AG08396 (cell line): ENCODE data around the gene AHRR.

ENCODE experiments used
- DNase-seq: peaks from one replicate; pipeline ENCODE4 v3.0.0; 2012; ENCODE audit warnings: low spot score, mixed read lengths

The AHRR gene

DNA sequence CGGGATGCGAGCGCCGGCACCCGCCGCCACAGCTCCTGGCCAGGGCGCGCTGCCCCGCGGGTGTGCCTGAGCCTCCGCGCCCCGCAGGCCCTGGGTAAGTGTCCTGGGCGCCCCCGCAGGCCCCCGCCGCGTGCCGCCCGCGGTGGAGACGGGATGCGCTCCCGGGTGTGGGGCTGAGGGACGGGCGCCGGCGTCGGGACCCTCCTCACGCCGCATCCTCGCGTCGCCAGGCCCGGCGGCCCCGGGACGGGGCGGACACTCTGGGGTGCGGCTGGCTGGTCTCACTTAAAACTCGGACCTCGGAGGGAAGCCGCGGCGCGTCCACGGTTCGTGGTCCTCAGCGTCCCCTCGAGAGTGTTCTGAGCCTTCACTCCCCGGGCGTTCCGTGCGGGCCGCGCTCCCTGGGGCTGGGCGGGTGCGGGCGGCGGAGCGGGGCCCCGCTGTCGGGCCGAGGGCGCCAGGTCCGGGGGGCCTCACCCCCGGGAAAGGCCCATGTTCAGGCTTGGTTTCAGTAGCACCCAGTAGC, 275 bp downstream of the AHRR start:
- peak; percentile 49 for DNase-seq

DNA sequence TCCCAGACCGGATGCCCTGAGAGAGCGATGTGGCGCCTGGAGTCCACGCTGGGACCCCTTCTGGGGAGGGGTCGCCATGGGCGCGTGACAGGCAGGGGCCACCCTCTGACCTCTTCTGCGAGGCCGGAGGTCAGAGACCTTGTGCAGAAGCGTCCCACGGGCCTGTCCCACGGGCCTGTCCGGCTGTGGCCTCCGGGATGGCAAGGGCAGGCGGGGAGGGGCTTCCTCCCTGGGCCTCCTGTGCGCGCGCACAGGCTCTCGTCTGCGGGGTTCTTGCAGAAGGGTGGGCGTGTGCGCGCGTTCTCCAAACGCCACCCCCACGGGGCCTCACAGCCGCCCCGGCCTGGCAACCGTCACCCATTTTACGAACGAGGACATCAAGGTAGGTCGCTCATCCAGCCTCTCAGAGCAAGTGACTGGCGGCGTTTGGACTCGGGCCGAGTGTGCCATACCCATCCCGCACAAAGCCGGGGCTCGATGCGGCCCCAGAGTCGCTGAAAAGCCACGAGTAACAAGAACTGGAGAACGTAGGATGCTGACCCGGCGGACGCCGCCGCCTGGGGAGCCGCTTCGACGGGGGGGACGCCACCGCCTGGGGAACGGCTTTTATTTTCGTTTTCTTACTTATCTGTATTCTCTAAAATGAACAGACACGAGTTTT, 897 bp downstream of the AHRR start:
- DNase-seq = peak; percentile 79

DNA sequence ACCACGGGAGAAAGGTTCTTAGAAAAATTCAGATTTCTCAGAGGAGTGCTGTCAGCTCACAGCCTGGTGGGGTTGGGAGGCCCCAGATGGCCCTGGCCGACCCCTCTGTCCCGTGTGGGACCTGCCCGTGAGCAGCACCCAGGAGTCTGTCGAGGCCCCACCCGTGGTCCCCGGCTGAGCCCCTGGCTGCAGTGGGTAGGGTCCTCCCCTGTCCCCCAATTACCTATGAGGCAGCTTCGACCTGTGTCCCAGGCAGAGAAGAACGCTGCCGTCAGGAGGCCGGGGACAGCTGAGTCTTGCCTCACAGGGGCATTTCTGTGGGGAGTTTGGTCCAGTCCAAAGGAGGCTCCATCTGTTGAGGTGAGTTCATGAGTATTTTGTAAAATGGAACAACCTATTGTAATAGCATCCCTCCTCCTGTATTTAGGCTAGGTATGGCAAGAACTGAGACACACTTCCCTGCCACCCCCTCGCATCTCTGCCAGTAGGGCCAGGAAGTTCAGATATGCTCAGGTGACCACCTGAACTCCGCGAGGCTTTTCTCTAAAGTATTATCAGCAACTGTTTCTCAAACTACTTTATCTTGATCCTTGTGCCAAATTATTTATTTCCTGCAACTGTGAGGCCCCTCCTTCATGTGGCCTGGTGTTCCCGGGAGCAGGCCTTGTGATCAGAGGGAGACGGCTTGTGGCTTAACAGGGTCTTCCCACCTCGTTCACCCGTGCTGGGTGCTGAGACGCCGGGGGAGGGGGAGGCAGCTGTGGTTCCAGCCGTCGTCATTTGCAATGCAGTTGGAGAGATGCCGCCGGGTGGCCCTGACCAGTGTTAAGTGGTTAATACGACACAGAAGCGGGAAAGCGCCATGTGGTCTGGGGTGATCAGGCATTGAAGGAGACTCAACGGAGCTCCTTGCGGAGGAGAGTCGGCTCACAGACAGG, 1.7 kb downstream of the AHRR start:
- peak; percentile 9 for DNase-seq

DNA sequence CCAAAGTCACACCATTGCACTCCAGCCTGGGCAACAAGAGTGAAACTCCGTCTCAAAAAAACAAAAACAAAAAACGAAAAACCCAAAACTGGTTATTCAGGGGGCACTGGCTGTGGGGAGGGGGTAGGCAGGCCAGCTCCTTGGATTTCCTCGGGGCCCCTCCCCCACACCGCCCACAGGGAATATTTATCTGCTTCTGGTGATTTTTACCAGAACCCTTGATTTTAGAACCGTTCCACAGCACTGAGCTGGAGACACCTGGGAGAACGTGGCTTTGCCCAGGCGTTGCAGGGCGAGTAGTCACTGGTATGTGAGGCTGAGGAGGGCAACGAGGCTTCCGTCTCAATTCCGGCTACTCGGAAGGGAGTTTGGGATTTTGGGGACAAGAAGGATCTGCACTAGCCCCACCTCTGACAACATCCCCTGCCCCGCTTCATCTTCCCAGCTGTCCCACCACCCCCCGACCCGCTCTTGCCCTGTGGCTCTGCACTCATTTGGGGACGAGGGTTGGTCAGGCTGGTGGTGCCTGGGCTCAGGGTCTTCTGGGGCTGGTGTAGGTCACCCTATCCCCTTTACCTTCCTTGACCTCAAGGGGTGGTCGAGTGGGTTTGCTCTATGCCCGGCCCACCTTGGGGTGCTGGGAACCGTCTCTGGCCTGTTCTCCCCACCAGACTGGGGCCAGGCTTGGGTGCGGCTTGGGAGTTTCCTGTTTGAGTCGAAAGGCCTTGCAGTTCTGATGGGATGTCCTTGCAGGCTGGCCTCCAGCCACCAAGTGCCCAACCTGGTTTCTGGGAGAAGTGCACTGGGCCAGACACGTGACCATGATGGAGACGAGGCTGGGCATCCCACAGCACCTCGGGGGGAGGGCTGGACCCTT, 3.5 kb downstream of the AHRR start:
- DNase-seq = no peak

DNA sequence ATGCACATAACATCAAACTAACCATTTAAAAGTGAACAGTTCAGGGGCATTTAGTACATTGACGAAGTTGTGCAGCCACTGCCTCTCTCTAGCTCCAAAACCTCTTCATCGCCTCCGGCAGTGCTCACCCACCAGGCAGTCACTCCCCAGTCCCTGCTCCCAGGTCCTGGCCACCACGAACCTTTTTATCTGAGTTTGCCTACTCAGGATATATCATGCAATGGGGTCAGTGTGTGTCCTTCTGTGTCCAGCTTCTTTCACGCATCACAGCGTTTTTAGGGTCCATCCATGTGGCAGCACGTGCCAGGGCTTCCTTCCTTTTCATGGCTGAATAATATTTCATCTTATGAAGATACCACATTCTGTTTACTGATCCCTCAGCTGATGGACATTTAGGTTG, 4.6 kb downstream of the AHRR start:
- DNase-seq = no peak

DNA sequence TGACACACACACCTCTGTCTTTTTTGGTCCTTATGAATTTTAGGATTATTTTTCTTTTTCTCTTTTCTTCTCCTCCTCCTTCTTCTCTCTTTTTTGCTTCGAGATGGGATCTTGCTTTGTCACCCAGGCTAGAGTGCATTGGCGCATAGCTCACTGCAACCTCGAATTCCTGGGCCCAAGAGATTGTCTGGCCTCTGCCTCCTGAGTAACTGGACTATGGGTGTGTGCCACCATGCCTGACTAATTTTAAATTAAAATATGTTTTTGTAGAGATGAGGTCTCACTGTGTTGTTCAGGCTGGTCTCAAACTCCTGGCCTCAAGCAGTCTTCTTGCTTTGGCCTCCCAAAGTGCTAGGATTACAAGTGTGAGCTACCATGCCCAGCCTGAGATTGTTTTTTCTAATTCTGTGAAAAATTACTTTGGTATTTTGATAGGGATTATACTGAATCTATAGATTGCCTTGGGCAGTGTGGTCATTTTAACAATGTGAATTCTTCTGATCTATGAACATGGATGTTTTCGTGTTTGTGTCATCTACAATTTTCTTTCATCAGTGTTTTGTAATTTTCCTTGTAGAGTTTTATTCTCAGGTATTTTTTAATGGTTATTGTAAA, 7.7 kb downstream of the AHRR start:
- DNase-seq = no peak

DNA sequence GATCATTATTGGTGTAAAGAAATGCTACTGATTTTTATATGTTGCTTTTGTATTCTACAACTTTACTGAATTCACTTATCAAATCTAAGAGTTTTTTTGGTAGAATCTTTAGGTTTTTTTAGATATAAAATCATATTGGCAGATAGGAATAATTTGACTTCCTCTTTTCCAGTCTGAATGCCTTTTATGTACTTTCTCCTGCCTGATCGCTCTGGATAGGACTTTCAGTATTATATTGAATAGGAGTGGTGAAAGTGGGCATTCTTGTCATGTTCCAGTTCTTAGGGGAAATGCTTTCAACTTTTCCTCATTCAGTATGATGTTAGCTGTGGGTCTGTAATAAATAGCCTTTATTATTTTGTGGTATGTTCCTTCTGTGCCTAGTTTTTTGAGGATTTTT, 8.3 kb downstream of the AHRR start:
- DNase-seq = no peak

DNA sequence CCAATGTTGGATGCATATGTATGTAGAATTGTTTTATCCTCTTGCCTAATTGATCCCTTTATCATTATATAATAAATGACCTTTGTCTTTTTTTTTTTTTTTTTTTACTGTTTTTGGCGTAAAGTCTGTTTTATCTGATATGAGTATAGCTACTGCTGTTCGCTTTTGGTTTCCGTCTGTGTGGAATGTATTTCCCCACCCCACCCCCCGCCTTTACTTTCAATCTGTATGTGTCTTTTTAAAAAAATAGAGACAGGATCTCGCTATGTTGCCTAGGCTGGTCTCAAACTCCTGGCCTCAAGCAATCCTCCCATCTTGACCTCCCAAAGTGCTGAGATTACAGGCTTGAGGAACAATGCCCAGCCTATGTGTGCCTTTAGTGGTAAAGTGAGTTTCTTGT, 11.3 kb downstream of the AHRR start:
- DNase-seq = no peak

DNA sequence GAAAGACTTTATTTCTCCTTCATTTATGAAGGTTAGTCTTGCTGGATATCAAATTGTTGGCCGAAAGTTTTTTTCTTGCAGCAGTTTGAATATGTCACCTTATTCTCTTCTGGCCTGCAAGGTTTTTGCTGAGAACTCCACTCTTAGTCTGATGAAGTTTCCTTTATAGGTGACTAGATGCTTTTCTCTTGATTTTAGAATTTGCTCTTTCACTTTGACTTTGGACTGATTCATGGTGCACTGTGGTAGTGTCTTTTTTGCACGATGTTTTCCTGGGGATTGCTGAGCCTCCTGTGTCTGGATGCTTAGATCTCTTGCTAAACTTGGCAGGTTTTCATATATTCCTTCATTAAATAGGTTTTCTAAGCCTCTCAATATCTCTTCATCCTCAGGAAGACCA, 12.4 kb downstream of the AHRR start:
- DNase-seq = no peak

DNA sequence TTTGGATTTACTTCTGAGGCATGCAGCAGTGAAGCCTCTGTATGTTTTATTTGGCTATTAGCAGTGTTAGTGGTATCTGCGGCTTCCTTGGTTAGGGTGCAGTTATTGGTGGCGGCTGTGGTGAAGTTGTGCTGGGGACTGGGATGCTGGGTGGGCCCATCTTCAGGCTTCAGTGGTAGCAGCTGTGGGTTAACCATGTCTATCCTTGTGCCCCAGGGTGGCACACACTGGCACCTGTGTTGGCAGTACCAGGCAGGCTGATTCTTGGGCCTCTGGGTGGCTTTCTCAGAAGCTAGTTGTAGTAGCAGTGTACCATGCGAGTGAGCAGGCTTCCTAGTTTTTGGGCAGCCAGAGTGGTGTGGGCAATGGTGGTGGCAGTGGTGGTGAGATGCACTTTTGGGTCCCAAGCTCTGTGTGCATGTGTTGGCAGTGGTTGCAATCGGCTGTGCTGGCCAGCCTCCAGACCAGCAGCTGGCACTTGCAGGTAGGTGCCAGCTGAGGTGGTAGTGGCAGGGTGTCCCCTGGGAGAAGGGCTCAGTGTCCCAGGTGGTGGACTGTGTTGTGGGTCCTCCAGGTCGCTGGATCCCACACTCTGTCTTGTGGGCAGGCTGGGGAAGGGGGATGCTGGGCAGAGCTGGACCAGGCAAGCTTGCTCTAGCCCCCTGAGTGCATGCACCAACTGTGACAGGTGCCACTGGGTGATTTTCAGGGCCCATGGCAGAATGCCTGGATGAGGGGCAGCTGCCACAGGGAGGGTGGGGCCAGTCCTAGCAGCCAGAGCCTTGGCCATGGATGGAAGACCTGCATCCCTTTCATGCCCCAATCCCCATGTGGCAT, 13.6 kb downstream of the AHRR start:
- peak; percentile 3 for DNase-seq

DNA sequence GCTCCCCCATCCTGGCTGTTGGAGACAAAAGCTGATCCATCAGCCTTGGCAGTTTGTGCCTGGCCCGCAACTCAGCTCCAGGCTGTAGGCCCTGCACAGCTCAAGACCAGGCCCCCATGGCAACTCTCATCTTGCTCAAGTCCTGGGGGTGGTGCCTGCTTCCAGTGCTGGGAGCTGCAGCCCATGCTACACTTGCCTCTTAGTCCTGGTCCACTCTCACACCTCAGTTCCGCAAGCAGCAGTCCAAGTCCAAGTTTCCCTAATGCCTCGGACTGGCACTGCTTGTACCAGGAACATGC, 14.2 kb downstream of the AHRR start:
- DNase-seq = no peak

DNA sequence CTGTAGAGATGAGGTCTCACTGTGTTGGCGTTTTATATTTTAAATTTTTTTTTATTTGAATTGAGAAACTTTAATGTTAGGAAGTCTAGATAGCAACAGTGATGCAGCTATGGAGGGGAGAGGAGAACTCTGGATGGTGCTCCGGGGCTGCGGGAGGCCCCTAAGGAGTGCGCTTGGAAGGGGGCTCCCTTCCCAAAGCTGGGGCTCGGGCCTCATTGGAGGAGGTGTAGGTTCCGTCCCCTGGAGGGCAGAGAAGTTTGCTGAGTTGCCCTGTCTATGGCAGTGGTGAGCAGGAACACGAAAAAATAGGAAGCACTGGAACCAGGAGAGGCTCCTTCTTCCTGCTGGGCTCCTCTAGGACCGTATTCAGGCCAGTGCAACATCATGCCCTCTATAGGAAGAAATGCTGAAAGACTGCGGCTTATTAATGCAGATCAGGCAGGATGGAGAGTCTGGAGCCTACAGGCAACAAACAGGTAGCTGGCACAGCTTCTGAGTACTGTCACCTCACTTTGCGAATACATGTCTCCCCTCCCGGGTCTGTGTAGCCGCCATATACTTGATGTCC, 16.1 kb downstream of the AHRR start:
- peak; percentile 59 for DNase-seq

DNA sequence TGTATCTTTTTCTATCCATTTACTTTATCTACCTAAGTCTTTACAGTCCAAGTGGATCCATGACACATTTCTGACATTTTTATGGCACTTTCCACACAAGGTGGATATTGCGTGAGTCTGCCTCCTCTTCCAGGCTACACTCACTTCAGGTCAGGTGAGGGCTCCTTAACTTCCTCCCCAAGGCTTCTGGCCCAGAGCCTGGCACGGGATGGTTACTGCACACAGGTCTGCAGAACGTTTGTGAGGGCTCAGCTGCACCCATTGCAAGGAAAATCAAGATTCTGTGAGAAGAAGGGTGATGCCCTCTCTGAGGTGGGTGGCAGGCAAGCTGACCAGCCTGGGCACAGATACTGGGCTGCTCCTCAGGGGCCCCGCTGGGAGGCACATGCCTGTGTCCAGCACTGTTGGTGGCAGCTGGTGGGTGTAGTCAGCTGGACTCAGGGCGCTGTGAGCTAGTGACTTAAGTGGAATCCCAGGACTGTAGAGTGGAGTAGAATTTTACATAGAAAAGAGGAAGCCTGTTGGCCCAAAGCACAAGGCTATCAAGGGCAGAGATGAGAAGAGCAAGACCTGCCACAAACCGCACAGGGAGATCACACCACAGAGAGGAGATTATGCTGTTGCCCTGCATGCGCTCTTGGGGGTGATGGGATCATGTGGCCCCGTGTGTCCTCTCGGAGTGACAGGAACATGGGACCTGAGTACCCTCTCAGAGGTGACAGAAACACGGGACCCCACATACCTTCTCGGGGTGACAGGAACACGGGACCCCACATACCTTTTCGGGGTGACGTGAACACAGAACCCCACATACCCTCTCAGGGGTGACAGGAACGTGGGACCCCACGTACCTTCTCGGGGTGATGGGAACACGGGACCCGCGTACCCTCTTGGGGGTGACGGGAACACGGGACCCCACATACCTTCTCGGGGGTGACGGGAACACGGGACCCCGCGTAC, 21.3 kb downstream of the AHRR start:
- peak; percentile 8 for DNase-seq

DNA sequence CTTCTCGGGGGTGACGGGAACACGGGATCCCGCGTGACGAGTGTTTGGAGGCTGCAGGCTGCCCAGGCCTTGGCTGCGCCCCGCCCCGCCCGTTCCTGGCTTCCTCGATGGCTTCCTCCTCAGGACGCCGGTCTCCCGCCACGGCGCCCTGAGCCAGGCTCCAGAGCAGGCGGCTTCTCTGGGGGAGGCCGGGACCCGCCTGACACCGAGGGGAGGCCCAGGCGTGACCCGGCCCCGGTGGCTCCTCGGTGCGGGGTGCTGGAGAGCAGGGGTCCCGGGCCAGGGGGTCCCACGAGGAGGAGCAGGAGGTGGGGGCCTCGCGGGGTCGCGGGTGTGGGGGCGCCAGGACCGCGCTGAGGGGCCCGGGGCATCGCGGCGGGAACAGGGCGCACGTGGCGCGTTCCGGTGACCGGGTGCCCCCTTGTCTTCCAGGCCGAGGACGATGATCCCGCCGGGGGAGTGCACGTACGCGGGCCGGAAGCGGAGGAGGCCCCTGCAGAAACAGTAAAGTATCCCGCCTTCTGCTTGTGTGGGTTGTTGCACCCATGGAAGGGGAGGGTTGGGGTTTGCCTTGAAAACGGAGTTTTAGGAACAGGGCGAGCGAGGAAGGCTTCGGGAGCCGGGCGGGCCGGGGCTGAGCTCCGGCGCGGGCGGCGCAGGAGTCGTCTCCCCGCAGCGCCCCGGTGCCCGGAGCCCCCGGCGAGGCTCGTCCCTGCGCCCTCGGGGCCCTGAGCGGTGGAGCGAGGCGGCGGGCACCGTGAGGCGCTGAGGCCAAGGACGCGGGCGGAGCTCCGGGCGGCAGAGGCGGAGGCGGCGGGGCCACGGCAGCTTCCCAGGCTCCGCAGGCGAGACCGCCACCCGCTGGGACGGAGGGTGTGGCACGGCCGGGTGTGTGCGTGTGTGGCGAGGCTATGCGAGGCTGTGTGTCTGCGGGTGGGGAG, 22.2 kb downstream of the AHRR start:
- DNase-seq = peak; percentile 91

DNA sequence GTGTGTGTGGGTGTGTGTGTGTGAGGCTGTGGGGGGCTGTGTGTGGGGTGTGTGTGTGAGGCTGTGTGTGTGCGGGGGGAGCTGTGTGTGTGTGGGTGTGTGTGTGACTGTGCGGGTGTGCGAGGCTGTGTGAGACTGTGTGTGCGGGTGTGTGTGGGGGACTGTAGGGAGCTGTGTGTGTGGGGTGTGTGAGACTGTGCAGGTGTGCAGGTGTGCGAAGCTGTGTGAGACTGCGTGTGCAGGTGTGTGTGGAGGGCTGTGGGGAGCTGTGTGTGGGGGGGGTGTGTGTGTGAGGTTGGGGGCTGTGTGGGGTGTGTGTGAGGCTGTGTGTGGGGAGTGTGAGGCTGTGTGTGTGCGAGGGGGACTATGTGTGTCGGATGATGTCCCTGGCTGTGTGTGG, 23.2 kb downstream of the AHRR start:
- DNase-seq = no peak

DNA sequence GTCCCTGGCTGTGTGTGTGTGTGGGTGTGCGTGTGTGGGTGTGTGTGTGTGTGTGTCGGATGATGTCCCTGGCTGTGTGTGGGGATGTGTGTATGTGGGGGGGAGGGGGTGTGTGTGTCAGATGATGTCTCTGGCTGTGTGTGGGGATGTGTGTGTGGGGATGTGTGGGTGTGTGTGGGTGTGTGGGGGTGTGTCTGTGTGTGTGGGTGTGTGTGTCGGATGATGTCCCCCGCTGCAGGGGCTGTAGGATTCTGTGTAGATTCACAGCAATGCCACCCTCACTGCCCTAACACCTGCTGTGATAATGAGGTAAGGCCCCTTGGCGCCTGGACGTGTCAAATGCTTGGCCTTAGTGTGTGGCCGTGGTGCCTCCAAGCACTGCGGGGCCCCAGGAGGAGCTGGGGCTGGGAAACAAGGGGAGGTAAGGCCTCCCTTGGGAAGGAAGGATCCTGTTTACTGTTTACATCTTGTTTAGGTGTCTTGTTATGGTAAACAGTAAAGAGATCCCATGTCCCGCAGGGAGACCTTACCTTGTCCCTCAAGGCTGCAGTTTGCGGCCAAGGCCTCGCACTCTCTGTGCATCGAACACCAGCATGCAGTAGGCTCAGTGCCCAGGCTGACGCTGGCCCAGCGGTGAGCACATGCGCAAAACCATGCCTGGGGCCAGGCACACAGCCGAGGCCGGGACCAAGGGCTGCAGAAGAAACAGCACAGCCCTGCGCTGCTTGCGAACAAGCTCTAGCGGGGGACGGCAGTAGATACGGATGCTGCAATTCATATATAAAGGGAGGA, 24.1 kb downstream of the AHRR start:
- no peak for DNase-seq

DNA sequence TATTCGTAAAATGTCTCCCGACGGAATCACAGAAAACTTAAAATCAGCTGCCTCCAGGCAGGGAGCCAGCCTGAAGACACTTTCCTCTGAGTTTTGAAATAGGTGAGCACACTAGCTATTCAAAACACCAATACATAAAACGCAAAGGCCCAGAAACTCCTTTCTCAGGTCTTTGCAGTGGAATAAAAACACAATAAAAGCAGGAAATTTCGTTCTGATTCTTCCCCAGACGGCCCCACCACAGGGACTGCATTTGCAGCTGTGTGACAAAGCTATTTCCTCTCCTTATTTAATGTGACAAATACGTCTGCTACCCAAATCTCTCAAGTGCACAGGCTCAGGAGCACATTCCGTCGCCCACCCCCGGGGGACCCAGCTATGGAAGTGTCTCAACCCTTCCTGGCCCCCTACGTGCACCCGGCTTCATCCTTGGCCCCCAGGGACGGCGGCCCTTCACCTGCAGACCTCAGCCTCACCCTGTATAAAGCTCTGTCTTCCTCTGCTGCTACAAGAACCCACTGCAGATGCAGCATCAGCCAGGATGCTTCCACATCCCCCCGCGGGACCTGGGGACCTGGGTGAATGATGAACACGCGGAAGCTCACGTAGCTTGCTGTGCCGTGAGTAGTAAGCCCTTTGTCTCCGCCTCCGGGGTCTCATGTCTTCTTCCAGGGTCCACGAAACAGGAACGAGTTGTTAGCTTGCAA, 24.9 kb downstream of the AHRR start:
- DNase-seq = no peak
